GM04503 (cell line): ENCODE results near the gene PCDHGA11.
A peak's percentile ranks its signal among the peaks of the same experiment; 100 is the strongest.
"Not testable (repeated sequence)": the region's sequence is repeated elsewhere in the genome, so short reads cannot be mapped to it uniquely, and the experiment has no call there.

Source experiments
- DNase-seq: peaks from one replicate; pipeline ENCODE4 v3.0.0-alpha.2; 2012; ENCODE audit warnings: low read depth

PCDHGA11 gene

DNA sequence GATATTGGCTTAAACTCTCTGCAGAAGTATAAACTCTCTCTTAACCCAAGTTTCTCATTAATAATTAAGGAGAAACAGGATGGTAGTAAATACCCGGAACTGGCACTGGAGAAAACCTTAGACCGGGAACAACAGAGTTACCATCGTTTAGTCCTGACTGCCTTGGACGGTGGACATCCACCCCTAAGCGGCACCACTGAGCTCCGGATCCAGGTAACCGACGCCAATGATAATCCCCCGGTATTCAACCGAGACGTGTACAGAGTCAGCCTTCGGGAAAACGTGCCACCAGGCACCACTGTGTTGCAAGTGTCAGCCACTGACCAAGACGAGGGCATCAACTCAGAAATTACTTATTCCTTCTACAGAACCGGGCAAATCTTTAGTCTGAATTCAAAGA lies 22.2 kb upstream of the PCDHGA11 start:
- no peak for DNase-seq

DNA sequence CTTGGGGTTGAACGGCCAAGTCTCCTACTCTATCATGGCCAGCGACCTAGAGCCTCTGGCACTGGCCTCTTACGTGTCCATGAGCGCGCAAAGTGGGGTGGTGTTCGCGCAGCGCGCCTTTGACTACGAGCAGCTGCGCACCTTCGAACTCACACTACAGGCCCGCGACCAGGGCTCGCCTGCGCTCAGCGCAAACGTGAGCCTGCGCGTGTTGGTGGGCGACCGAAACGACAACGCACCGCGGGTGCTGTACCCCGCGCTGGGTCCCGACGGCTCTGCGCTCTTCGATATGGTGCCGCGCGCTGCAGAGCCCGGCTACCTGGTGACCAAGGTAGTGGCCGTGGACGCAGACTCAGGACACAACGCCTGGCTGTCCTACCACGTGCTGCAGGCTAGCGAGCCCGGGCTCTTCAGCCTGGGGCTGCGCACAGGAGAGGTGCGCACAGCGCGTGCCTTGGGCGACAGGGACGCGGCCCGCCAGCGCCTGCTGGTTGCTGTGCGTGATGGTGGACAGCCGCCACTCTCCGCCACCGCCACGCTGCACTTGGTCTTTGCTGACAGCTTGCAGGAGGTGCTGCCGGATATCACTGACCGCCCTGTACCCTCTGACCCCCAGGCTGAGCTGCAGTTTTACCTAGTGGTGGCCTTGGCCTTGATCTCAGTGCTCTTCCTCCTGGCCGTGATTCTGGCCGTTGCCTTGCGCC lies 21.1 kb upstream of the PCDHGA11 start:
- DNase-seq = no peak

DNA sequence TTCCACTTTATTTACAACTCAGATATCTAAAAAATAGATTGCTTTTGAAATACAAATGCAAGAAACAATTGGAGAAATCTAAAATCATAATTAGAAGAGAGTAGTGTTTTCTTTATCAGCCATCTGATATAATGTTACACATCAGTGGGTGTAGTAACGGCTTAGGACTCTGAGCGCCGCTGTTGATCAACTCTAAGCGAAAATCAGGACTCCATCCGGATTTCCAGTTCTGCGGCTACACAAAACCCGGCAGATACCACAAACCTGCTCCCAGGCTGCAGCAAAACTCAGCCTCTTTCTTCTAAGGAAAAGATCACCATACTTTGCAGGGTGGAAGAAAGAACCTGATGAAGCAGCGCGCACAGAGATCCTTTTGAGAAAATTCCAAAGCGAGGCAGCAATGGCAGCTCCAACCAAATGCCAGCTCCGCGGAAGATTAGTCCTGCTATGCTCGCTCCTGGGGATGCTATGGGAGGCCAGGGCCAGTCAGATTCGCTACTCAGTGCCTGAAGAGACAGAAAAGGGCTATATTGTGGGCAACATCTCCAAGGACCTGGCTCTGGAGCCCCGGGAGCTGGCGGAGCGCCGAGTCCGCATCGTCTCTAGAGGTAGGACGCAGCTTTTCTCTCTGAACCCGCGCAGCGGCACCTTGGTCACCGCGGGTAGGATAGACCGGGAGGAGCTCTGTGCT lies 18.2 kb upstream of the PCDHGA11 start, which contains the start of gene PCDHGA9:
TSS of gene PCDHGA9 (plus strand) at position 226 of the 691 bp plus-strand sequence. CDS start at position 401, 175 bp downstream.
- DNase-seq = no peak

DNA sequence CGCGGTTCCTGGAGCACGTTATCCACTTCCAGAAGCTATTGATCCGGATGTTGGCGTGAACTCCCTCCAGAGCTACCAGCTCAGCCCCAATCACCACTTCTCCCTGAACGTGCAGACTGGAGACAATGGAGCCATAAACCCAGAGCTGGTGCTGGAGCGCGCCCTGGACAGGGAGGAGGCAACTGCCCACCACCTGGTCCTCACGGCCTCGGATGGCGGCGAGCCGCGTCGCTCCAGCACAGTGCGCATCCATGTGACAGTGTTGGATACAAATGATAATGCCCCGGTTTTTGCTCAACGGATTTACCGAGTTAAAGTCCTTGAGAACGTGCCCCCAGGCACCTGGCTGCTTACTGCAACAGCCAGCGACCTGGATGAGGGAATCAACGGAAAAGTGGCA lies 17.5 kb upstream of the PCDHGA11 start:
- no peak for DNase-seq

DNA sequence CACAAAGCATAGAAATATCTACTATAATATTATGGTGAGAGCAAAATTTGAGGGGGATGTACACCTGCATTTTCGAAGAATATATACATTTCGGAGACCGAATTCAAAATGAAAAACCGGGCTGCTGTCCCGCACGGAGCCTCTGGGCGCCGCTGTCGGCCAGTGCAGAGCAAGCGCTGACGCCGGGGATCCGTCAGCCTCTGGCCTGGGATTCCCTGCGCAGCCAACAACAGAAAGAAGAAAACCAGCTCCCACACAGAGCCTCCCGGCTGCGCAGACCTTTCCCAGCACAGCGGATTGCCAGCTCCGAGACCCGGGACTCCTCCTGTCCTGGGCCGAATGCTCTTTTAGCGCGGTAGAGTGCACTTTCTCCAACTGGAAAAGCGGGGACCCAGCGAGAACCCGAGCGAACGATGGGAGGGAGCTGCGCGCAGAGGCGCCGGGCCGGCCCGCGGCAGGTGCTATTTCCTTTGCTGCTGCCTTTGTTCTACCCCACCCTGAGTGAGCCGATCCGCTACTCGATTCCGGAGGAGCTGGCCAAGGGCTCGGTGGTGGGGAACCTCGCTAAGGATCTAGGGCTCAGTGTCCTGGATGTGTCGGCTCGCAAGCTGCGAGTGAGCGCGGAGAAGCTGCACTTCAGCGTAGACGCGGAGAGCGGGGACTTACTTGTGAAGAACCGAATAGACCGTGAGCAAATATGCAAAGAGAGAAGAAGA lies 12.9 kb upstream of the PCDHGA11 start, which contains the start of gene PCDHGB6:
TSS of gene PCDHGB6 (plus strand) at position 232 of the 716 bp plus-strand sequence. CDS start at position 414, 182 bp downstream.
- DNase-seq = not testable (repeated sequence)

DNA sequence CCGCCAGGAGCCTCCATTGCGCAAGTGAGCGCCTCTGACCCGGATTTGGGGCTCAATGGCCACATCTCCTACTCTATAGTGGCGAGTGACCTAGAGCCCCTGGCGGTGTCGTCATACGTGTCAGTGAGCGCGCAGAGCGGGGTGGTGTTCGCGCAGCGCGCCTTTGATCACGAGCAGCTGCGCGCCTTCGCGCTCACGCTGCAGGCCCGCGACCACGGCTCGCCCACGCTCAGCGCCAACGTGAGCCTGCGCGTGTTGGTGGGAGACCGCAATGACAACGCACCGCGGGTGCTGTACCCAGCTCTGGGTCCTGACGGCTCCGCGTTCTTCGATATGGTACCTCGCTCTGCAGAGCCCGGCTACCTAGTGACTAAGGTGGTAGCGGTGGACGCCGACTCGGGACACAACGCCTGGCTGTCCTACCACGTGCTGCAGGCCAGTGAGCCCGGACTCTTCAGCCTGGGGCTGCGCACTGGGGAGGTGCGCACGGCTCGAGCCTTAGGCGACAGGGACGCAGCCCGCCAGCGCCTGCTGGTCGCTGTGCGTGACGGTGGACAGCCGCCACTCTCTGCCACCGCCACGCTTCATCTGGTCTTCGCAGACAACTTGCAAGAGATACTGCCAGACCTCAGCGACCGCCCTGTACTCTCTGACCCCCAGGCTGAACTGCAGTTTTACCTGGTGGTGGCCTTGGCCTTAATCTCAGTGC lies 11.1 kb upstream of the PCDHGA11 start:
- no peak for DNase-seq

DNA sequence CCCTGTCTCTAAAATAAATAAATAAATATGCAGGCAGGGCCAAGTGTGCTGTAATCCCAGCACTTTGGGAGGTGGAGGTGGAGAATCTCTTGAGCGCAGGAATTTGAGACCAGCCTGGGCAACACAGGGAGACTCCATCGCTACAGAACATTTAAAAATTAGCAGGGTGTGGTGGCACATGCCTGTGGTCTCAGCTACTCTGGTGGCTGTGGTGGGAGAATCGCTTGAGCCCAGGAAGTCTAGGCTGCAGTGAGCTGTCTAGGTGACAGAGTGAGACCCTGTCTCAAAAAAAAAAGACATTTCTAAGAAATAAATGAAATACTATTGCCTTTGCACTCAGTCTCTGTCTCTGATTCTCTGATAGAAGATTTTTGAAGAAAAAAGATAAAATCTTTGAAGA lies 9.3 kb upstream of the PCDHGA11 start:
- DNase-seq = no peak

DNA sequence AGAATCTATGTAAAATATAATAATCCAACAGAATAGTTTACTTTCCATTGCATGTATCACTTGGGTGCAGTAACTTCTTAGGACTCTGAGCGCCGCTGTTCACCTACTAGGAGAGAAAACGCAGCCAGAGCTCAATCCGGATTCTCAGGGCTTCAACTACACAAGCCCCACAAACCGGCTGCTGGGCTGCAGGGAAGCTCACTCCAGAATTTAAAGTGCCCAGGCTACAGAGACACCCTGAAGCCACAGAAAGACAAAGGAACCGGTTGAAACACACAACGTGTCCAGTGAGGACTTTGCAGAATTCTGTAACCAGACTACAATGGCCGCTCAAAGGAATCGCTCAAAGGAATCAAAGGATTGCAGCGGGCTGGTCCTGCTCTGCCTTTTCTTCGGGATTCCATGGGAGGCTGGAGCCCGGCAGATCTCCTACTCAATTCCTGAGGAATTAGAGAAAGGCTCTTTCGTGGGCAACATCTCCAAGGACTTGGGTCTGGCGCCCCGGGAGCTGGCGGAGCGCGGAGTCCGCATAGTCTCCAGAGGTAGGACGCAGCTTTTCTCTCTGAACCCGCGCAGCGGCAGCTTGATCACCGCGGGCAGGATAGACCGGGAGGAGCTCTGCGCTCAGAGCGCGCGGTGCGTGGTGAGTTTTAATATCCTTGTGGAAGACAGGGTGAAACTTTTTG lies 7.9 kb upstream of the PCDHGA11 start, which contains the start of gene PCDHGA10:
TSS of gene PCDHGA10 (plus strand) at position 134 of the 686 bp plus-strand sequence. CDS start at position 323, 189 bp downstream.
- no peak for DNase-seq

DNA sequence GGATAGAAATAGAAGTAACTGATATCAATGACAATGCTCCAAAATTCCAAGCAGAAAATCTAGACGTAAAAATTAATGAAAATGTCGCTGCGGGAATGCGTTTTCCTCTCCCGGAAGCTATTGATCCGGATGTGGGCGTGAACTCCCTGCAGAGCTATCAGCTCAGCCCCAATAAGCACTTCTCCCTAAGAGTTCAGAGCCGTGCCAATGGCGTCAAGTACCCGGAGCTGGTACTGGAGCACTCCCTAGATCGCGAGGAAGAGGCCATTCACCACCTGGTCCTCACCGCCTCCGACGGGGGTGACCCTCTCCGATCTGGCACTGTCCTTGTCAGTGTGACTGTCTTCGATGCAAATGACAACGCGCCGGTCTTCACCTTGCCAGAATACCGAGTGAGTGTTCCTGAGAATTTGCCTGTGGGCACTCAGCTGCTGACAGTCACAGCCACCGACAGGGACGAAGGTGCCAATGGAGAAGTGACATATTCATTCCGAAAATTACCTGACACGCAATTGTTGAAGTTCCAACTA lies 7.2 kb upstream of the PCDHGA11 start:
- DNase-seq = no peak

DNA sequence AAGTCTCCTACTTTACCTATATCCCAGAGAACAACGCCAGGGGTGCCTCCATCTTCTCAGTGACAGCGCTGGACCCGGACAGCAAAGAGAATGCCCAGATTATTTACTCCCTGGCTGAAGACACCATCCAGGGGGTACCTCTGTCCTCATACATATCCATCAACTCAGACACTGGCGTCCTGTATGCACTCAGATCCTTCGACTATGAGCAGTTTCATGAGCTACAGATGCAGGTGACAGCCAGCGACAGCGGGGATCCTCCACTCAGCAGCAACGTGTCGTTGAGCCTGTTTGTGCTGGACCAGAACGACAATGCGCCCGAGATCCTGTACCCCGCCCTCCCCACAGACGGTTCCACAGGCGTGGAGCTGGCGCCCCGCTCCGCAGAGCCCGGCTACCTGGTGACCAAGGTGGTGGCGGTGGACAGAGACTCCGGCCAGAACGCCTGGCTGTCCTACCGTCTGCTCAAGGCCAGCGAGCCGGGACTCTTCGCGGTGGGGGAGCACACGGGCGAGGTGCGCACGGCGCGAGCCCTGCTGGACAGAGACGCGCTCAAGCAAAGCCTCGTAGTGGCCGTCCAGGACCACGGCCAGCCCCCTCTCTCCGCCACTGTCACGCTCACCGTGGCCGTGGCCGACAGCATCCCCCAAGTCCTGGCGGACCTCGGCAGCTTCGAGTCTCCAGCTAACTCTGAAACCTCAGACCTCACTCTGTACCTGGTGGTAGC lies 6.1 kb upstream of the PCDHGA11 start:
- not testable (repeated sequence) for DNase-seq

DNA sequence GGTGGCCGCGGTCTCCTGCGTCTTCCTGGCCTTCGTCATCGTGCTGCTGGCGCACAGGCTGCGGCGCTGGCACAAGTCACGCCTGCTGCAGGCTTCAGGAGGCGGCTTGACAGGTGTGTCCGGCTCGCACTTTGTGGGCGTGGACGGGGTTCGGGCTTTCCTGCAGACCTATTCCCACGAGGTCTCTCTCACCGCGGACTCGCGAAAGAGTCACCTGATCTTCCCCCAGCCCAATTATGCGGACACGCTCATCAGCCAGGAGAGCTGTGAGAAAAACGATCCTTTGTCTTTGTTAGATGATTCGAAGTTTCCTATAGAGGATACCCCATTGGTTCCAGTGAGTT lies 5.6 kb upstream of the PCDHGA11 start:
- not testable (repeated sequence) for DNase-seq

DNA sequence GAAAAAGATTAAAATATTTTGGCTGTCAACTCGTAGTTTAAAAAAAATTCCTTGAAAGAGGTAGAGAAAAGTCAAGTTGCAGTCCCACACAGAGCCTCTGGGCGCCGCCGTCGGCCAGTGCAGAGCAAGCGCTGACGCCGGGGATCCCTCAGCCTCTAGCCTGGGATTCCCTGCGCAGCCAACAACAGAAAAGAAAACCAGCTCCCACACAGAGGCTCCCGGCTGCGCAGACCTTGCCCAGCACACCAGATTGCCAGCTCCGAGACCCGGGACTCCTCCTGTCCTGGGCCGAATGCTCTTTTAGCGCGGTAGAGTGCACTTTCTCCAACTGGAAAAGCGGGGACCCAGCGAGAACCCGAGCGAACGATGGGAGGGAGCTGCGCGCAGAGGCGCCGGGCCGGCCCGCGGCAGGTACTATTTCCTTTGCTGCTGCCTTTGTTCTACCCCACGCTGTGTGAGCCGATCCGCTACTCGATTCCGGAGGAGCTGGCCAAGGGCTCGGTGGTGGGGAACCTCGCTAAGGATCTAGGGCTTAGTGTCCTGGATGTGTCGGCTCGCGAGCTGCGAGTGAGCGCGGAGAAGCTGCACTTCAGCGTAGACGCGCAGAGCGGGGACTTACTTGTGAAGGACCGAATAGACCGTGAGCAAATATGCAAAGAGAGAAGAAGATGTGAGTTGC lies 3.2 kb upstream of the PCDHGA11 start, which contains the start of gene PCDHGB7:
TSS of gene PCDHGB7 (plus strand) at position 184 of the 679 bp plus-strand sequence. CDS start at position 367, 183 bp downstream.
- DNase-seq = not testable (repeated sequence)

DNA sequence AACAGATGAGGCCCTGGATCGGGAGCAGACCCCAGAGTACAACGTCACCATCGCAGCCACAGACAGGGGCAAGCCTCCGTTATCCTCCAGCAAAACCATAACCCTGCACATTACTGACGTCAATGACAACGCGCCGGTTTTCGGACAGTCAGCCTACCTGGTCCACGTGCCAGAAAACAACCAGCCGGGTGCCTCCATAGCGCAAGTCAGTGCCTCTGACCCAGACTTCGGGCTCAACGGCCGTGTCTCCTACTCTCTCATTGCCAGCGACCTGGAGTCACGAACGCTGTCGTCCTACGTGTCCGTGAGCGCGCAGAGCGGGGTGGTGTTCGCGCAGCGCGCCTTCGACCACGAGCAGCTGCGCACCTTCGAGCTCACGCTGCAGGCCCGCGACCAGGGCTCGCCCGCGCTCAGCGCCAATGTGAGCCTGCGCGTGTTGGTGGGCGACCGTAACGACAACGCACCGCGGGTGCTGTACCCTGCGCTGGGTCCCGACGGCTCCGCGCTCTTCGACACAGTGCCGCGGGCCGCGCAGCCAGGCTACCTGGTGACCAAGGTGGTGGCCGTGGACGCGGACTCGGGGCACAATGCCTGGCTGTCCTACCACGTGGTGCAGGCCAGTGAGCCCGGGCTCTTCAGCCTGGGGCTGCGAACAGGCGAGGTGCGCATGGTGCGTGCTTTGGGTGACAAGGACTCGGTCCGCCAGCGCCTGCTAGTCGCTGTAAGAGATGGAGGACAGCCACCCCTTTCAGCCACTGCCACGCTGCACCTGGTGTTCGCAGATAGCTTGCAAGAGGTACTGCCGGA lies 1.6 kb upstream of the PCDHGA11 start:
- DNase-seq = no peak

DNA sequence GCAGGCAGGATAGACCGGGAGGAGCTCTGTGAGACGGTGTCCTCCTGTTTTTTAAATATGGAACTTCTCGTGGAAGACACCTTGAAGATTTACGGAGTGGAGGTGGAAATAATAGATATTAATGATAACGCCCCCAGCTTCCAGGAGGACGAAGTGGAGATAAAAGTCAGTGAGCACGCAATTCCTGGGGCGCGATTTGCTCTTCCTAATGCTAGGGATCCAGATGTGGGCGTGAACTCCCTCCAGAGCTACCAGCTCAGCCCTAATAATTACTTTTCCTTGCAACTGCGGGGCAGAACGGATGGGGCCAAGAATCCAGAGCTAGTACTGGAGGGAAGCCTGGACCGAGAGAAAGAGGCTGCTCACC lies 621 bp downstream of the PCDHGA11 start:
- no peak for DNase-seq

DNA sequence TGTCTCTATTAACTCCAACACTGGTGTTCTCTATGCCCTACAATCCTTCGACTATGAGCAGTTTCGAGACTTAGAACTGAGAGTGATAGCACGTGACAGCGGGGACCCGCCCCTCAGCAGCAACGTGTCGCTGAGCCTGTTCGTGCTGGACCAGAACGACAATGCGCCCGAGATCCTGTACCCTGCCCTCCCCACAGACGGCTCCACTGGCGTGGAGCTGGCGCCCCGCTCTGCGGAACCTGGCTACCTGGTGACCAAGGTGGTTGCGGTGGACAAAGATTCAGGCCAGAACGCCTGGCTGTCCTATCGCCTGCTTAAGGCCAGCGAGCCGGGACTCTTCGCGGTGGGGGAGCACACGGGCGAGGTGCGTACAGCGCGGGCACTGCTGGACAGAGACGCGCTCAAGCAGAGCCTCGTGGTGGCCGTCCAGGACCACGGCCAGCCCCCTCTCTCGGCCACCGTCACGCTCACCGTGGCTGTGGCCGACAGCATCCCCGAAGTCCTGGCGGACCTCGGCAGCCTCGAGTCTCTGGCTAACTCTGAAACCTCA lies 2.0 kb downstream of the PCDHGA11 start:
- DNase-seq = no peak

DNA sequence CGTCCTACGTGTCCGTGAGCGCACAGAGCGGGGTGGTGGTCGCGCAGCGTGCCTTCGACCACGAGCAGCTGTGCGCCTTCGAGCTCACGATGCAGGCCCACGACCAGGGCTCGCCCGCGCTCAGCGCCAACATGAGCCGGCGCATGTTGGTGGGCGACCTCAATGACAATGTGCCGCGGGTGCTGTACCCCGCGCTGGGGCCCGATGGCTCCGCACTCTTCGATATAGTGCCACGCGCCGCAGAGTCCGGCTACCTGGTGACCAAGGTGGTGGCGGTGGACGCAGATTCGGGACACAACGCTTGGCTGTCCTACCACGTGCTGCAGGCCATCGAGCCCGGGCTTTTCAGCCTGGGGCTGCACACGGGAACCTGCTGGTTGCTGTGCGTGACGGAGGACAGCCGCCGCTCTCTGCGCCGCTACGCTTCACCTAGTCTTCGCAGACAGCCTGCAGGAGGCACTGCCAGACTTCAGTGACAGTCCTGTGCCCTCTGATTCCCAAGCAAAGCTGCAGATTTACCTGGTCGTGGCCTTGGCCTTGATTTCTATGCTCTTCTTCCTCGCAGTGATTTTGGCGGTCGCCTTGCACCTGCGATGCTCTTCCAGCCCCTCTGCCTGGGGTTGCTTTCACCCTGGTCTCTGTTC lies 7.1 kb downstream of the PCDHGA11 start:
- DNase-seq = no peak

DNA sequence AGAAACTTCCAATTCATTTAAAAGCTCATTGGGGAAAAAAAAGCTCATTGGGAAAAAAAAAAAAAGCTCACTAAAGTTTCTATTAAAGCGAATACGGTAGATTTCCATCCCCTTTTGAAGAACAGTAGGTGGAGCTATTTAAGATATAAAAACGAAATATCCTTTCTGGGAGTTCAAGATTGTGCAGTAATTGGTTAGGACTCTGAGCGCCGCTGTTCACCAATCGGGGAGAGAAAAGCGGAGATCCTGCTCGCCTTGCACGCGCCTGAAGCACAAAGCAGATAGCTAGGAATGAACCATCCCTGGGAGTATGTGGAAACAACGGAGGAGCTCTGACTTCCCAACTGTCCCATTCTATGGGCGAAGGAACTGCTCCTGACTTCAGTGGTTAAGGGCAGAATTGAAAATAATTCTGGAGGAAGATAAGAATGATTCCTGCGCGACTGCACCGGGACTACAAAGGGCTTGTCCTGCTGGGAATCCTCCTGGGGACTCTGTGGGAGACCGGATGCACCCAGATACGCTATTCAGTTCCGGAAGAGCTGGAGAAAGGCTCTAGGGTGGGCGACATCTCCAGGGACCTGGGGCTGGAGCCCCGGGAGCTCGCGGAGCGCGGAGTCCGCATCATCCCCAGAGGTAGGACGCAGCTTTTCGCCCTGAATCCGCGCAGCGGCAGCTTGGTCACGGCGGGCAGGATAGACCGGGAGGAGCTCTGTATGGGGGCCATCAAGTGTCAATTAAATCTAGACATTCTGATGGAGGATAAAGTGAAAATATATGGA lies 9.7 kb downstream of the PCDHGA11 start, which contains the start of gene PCDHGA12:
TSS of gene PCDHGA12 (plus strand) at position 176 of the 782 bp plus-strand sequence. CDS start at position 429, 253 bp downstream.
- DNase-seq = peak; percentile 84
